ENCODE results near the gene SLC38A3.
A peak's percentile ranks its signal among the peaks of the same experiment; 100 is the strongest.

Gene SLC38A3

GRCh38 chr3:50233176-50233575, 28.1 kb downstream of the SLC38A3 start:
- TF ChIP-seq TAF1 (IDR thresholded peaks at IDR 0.05; ENCODE audit: low read depth) (no peak), EGR1 (IDR thresholded peaks at IDR 0.05) (no peak), EP300 (IDR thresholded peaks at IDR 0.05; ENCODE audit: borderline replicate concordance) (no peak), NFIC (IDR thresholded peaks at IDR 0.05) (no peak), ZBTB7A (IDR thresholded peaks at IDR 0.05; ENCODE audit: low read depth) (no peak), USF1 (IDR thresholded peaks at IDR 0.05) (no peak), CREB1 (IDR thresholded peaks at IDR 0.05; ENCODE audit: low read depth) (no peak), TCF12 (IDR thresholded peaks at IDR 0.05; ENCODE audit: low read depth) (no peak), RAD21 (IDR thresholded peaks at IDR 0.05; ENCODE audit: low read depth) (no peak), FOXM1 (IDR thresholded peaks at IDR 0.05; ENCODE audit: borderline replicate concordance, low read depth) (no peak), YY1 (IDR thresholded peaks at IDR 0.05; ENCODE audit: low read depth) (no peak)
- TF ChIP-seq, protein P1, sequence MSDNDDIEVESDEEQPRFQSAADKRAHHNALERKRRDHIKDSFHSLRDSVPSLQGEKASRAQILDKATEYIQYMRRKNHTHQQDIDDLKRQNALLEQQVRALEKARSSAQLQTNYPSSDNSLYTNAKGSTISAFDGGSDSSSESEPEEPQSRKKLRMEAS (IDR thresholded peaks at IDR 0.05): no peak
- TF ChIP-seq, protein P2, sequence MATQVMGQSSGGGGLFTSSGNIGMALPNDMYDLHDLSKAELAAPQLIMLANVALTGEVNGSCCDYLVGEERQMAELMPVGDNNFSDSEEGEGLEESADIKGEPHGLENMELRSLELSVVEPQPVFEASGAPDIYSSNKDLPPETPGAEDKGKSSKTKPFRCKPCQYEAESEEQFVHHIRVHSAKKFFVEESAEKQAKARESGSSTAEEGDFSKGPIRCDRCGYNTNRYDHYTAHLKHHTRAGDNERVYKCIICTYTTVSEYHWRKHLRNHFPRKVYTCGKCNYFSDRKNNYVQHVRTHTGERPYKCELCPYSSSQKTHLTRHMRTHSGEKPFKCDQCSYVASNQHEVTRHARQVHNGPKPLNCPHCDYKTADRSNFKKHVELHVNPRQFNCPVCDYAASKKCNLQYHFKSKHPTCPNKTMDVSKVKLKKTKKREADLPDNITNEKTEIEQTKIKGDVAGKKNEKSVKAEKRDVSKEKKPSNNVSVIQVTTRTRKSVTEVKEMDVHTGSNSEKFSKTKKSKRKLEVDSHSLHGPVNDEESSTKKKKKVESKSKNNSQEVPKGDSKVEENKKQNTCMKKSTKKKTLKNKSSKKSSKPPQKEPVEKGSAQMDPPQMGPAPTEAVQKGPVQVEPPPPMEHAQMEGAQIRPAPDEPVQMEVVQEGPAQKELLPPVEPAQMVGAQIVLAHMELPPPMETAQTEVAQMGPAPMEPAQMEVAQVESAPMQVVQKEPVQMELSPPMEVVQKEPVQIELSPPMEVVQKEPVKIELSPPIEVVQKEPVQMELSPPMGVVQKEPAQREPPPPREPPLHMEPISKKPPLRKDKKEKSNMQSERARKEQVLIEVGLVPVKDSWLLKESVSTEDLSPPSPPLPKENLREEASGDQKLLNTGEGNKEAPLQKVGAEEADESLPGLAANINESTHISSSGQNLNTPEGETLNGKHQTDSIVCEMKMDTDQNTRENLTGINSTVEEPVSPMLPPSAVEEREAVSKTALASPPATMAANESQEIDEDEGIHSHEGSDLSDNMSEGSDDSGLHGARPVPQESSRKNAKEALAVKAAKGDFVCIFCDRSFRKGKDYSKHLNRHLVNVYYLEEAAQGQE (IDR thresholded peaks at IDR 0.05; ENCODE audit: low read depth): no peak

DNA sequence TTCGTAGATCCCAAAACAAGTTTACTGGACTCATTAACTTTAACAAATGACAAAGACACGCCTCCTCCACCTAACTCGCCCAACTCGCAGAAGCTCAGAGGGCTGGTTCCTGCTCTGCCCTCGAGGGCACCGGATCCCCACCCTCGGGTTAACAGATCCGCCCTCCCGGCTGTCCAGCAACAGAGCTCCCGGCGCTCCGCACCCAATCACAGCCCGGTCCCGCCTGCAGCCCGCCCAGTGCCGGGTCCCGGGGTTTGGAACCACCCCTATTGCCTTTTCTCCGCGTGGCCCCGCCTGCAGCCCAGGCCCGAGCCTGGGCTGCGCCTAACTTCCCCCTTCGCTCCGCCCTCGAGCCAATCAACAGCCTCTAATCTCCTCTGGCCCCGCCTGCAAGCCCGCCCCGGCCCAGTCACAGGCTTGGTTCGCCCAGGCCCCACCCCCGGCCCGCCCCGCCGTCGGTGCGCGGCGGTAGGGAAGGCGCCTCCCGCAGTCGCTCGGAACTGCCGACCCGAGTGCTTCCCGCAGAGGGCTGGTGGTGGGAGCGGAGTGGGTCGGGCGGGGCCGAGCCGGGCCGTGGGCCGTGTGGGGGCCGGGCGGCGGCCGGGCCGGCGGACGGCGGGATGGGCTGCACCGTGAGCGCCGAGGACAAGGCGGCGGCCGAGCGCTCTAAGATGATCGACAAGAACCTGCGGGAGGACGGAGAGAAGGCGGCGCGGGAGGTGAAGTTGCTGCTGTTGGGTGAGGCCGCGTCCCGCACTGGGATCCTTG, 30.8 kb downstream of the SLC38A3 start, which contains the start of gene GNAI2:
Gene GNAI2, plus strand, starts transcription at position 489 of the 768 bp plus-strand sequence. Its CDS starts 132 bp downstream, at position 621.
- 0 out of 2 replicates have a peak, but pooled peaks have one; percentile 11 for TF ChIP-seq CREB1 (IDR thresholded peaks at IDR 0.05; ENCODE audit: low read depth)
- TF ChIP-seq, protein P1 (IDR thresholded peaks at IDR 0.05): peak; percentile 26
- no peak for TF ChIP-seq RAD21 (IDR thresholded peaks at IDR 0.05; ENCODE audit: low read depth)
- TF ChIP-seq NFIC (IDR thresholded peaks at IDR 0.05): no peak
- no peak for TF ChIP-seq FOXM1 (IDR thresholded peaks at IDR 0.05; ENCODE audit: borderline replicate concordance, low read depth)
- peak; percentile 78; the same call in 1 of the 2 replicates for TF ChIP-seq TAF1 (IDR thresholded peaks at IDR 0.05; ENCODE audit: low read depth)

DNA sequence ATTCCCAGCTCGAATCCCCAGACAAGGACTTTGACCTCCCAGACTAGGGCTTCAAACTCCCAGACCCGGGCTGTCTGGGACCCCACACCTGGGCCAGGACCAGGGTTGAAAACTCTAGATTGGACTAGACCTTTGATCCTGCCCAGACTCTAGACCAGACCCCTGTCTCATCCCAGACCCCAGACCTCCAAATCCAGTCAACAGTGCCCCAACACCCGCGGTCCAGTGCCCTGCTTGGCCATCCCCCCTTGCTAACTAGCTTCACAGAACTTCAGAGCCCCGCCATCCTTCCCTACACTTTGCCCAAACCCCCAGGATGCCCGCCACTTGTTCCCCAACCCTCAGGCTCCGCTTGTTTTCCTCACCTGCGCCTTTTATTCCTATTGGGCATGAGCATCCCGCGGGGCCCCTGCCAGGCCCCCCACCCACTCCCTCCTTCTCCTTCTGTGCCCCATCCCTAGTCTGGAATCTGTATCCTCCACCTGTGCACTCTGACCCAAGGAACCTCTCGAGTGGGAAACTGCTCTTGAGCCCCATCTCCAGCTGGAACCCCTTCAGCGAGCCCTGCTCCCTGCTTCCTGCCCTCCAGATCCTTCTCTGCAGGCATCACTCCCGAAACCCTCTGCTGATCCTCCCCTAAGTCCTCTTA, 31.5 kb downstream of the SLC38A3 start:
- no peak for TF ChIP-seq TEAD4 (IDR thresholded peaks at IDR 0.05)
- no peak for TF ChIP-seq YY1 (IDR thresholded peaks at IDR 0.05; ENCODE audit: low read depth)
- no peak for TF ChIP-seq TCF12 (IDR thresholded peaks at IDR 0.05; ENCODE audit: low read depth)
- no peak for TF ChIP-seq CEBPB (IDR thresholded peaks at IDR 0.05)
- TF ChIP-seq FOXM1 (IDR thresholded peaks at IDR 0.05; ENCODE audit: borderline replicate concordance, low read depth): no peak
- TF ChIP-seq NFIC (IDR thresholded peaks at IDR 0.05): no peak
- TF ChIP-seq TAF1 (IDR thresholded peaks at IDR 0.05; ENCODE audit: low read depth): no peak
- no peak for TF ChIP-seq ZBTB7A (IDR thresholded peaks at IDR 0.05; ENCODE audit: low read depth)
- TF ChIP-seq, protein P2 (IDR thresholded peaks at IDR 0.05; ENCODE audit: low read depth): no peak
- TF ChIP-seq EGR1 (IDR thresholded peaks at IDR 0.05): no peak
- TF ChIP-seq EP300 (IDR thresholded peaks at IDR 0.05; ENCODE audit: borderline replicate concordance): no peak
- no peak for TF ChIP-seq RAD21 (IDR thresholded peaks at IDR 0.05; ENCODE audit: low read depth)
- TF ChIP-seq USF1 (IDR thresholded peaks at IDR 0.05): no peak
- no peak for TF ChIP-seq CREB1 (IDR thresholded peaks at IDR 0.05; ENCODE audit: low read depth)
- TF ChIP-seq, protein P1 (IDR thresholded peaks at IDR 0.05): no peak

- TF ChIP-seq YY1 (IDR thresholded peaks at IDR 0.05; ENCODE audit: low read depth): 0 out of 2 replicates have a peak, but pooled peaks have one; percentile 17
- no peak for TF ChIP-seq ZBTB7A (IDR thresholded peaks at IDR 0.05; ENCODE audit: low read depth)
- TF ChIP-seq, protein P2 (IDR thresholded peaks at IDR 0.05; ENCODE audit: low read depth): no peak
Observed at GRCh38 chr3:50237133-50237651, 32.1 kb downstream of the SLC38A3 start.
